Forelimb muscle (tissue), 1 donor: ENCODE measurements around the gene IL20. TPM values are rescaled to one million over a fixed set of nuclear protein-coding genes. Genes with fewer than 3 reads are reported as not detected.

ENCODE experiments used
- polyA plus RNA-seq: library from polyadenylated mRNA; unstranded; fragments of 120-200 nt; gene quantifications from one replicate; pipeline ENCODE4 v1.2.1, GENCODE V29; 2013; ENCODE audit not compliant: insufficient read length

IL20 gene
- polyA plus RNA-seq, 1 donor, result not detected

Other genes with a start within 250 kb of the IL20 start
- gene DYRK3, start 230.1 kb upstream of the IL20 start, polyA plus RNA-seq, result 3.6 TPM
- gene MAPKAPK2, start 180.7 kb upstream of the IL20 start, polyA plus RNA-seq, result 75.5 TPM
- gene IL19, start 94.8 kb upstream of the IL20 start, polyA plus RNA-seq, result not detected
- 0.49 TPM for gene IL10, start 93.1 kb upstream of the IL20 start, polyA plus RNA-seq
- gene IL24, start 31.8 kb downstream of the IL20 start, polyA plus RNA-seq, result 0.14 TPM
- 1.2 TPM for gene FCMR, start 56.3 kb downstream of the IL20 start, polyA plus RNA-seq
- gene PIGR, start 80.8 kb downstream of the IL20 start, polyA plus RNA-seq, result not detected
- not detected for gene FCAMR, start 104.8 kb downstream of the IL20 start, polyA plus RNA-seq
- gene C1orf116, start 167.1 kb downstream of the IL20 start, polyA plus RNA-seq, result 0.08 TPM
- 6.8 TPM for gene YOD1, start 185.6 kb downstream of the IL20 start, polyA plus RNA-seq
- 8.8 TPM for gene PFKFB2, start 187.7 kb downstream of the IL20 start, polyA plus RNA-seq
- gene C4BPB, start 223.2 kb downstream of the IL20 start, polyA plus RNA-seq, result 0.18 TPM
- 0.47 TPM for gene C4BPA, start 238.6 kb downstream of the IL20 start, polyA plus RNA-seq